OCI-LY7 (cell line): ENCODE data around the gene GGCX. TPM values are rescaled to one million over a fixed set of nuclear protein-coding genes. Genes with fewer than 3 reads are reported as not detected.

Experiments used
- BruUV-seq: library from RNA; stranded (reverse); fragments of 400-500 nt; replicated peaks from 2 replicates; lab custom pipeline; 2021; lab: Mats Ljungman, UMichigan
- CTCF ChIA-PET: fragments of 300-600 bp; sonication (Branson Sonifier 250); formaldehyde crosslinking; loops from one replicate; lab custom pipeline; 2022; ENCODE audit warnings: antibody characterized with exemption; ENCODE audit not compliant: unreplicated experiment; lab: Charles Lee
- POLR2A ChIA-PET: fragments of 300-600 bp; sonication (Branson Sonifier 250); formaldehyde crosslinking; loops from one replicate; lab custom pipeline; 2022; ENCODE audit warnings: antibody characterized with exemption; lab: Charles Lee
- DNase-seq: peaks from one replicate; pipeline ENCODE4 v3.0.0-alpha.2; 2015; ENCODE audit warnings: low spot score
- H2AFZ ChIP-seq: fragments of 200-600 bp; sonication (generic), shearing (Covaris generic); 2 replicates; pipeline ENCODE4 v1.6.1; 2014; ENCODE audit warnings: mild to moderate bottlenecking, antibody characterized with exemption, low read length, moderate library complexity
- H3K27ac ChIP-seq: fragments of 200-600 bp; sonication (generic); 2 replicates; pipeline ENCODE4 v1.5.1; 2014; ENCODE audit warnings: mixed run types, low read depth, mild to moderate bottlenecking, moderate library complexity, low read length, inconsistent platforms; ENCODE audit not compliant: poor library complexity, severe bottlenecking
- H3K36me3 ChIP-seq: fragments of 200-600 bp; sonication (generic); 2 replicates; pipeline ENCODE4 v1.6.1; 2014; ENCODE audit warnings: mild to moderate bottlenecking, antibody characterized with exemption, low read length, moderate library complexity, mixed read lengths; ENCODE audit not compliant: insufficient read depth
- H3K4me1 ChIP-seq: fragments of 200-600 bp; sonication (generic); 2 replicates; pipeline ENCODE4 v1.5.1; 2014; ENCODE audit warnings: mild to moderate bottlenecking, low read length; ENCODE audit not compliant: insufficient read depth, poor library complexity, severe bottlenecking
- H3K4me2 ChIP-seq: fragments of 200-600 bp; sonication (generic); 2 replicates; pipeline ENCODE4 v1.6.1; 2014; ENCODE audit warnings: mild to moderate bottlenecking, low read length
- H3K4me3 ChIP-seq: fragments of 200-600 bp; sonication (generic); 2 replicates; pipeline ENCODE4 v1.5.1; 2014; ENCODE audit warnings: mild to moderate bottlenecking, low read depth, low read length; ENCODE audit not compliant: poor library complexity, severe bottlenecking
- H3K79me2 ChIP-seq: fragments of 200-600 bp; sonication (generic); 2 replicates; pipeline ENCODE4 v1.6.1; 2016; ENCODE audit warnings: low read depth, mild to moderate bottlenecking, low read length, moderate library complexity, mixed read lengths; ENCODE audit not compliant: insufficient read depth
- H3K9me2 ChIP-seq: fragments of 200-600 bp; sonication (generic); 2 replicates; pipeline ENCODE4 v1.6.1; 2016; ENCODE audit warnings: mild to moderate bottlenecking, low read length, mixed read lengths; ENCODE audit not compliant: insufficient read depth
- H3K9me3 ChIP-seq: fragments of 200-600 bp; sonication (generic); 2 replicates; pipeline ENCODE4 v1.6.1; 2014; ENCODE audit warnings: mild to moderate bottlenecking, mixed run types, low read length, mixed read lengths
- H4K20me1 ChIP-seq: fragments of 200-600 bp; sonication (generic); 2 replicates; pipeline ENCODE4 v1.6.1; 2014; ENCODE audit warnings: mild to moderate bottlenecking, antibody characterized with exemption, low read length, moderate library complexity, mixed read lengths; ENCODE audit not compliant: insufficient read depth
- CTCF ChIP-seq: fragments of 200-600 bp; sonication (generic); conservative IDR thresholded peaks from 2 replicates; pipeline ENCODE4 v1.5.1; 2014; ENCODE audit warnings: mild to moderate bottlenecking, antibody characterized with exemption, low read length, moderate library complexity, mixed read lengths
- EZH2phosphoT487 ChIP-seq: fragments of 200-600 bp; sonication (generic); IDR thresholded peaks from 2 replicates; pipeline ENCODE4 v1.6.1; 2018; ENCODE audit warnings: low read depth, borderline replicate concordance, mild to moderate bottlenecking, mixed run types, antibody characterized with exemption, low read length, moderate library complexity, mixed read lengths
- intact Hi-C: fragments of 100-400 bp; cut with micrococcal nuclease; formaldehyde crosslinking; loops from one replicate; pipeline ENCODE4 v1.10.0; 2022; ENCODE audit not compliant: unreplicated experiment
- small RNA-seq: library from RNA; depleted of rRNA; stranded (forward); fragments of <200 nt; gene quantifications from one replicate; pipeline ENCODE3, GENCODE V24; 2014
- total RNA-seq, 2 experiments: library from RNA; depleted of rRNA in 1 of 2; stranded (reverse); fragments of >200 nt in 1 of 2; shearing (Covaris generic) in 1 of 2; gene quantifications; 2 replicates each; pipeline ENCODE4 v1.2.3, GENCODE V29; 2014 to 2022

The GGCX gene
- total RNA-seq, 2 experiments from 2014 or later, result 32.5 to 33.3 TPM

GRCh38 chr2:85496436-85496835 is 64.9 kb downstream of the GGCX start:
- intact Hi-C loops, result no loop called here
- H3K27ac ChIP-seq, result no peak overlapping the region
- no peaks in the 10 kb centered on the region for H3K4me1 ChIP-seq
- BruUV-seq, result no TSS peak
- DNase-seq, result no peak
- no peaks in the 10 kb centered on the region for H3K79me2 ChIP-seq
- no peaks in the 10 kb centered on the region for H3K9me3 ChIP-seq
- no peak overlapping the region for H3K4me3 ChIP-seq
- ChIA-PET POLR2A (no interaction called here), CTCF (no interaction called here)
- H3K9me2 ChIP-seq, result no peaks in the 10 kb centered on the region
- no peak overlapping the region for H2AFZ ChIP-seq
- TF ChIP-seq CTCF (no peak), EZH2phosphoT487 (no peak)
- no peak overlapping the region for H3K4me2 ChIP-seq
- no peaks in the 10 kb centered on the region for H4K20me1 ChIP-seq
- H3K36me3 ChIP-seq, result no peaks in the 10 kb centered on the region

Small RNA genes lying within 50 kb of the gene (small RNA-seq; reads per million reads assigned to genes)
- not detected for gene RN7SL126P

Other genes starting within 250 kb of the GGCX start
- gene TGOLN2, start 233.5 kb downstream of the GGCX start, total RNA-seq (2014; rRNA removed; shearing (Covaris generic)), result 74.4 and 78.6 TPM in 2 replicates
- gene TGOLN2, start 233.5 kb downstream of the GGCX start, total RNA-seq (2022), result 76.9 and 86.6 TPM in 2 replicates
- gene RETSAT, start 207.0 kb downstream of the GGCX start, total RNA-seq (2014; rRNA removed; shearing (Covaris generic)), result 5.9 and 14.1 TPM in 2 replicates
- 19.2 and 19.9 TPM in 2 replicates for gene RETSAT, start 207.0 kb downstream of the GGCX start, total RNA-seq (2022)
- 12.0 and 22.1 TPM in 2 replicates for gene ELMOD3, start 206.7 kb downstream of the GGCX start, total RNA-seq (2014; rRNA removed; shearing (Covaris generic))
- 18.5 and 21.8 TPM in 2 replicates for gene ELMOD3, start 206.7 kb downstream of the GGCX start, total RNA-seq (2022)
- gene CAPG, start 151.1 kb downstream of the GGCX start, total RNA-seq (2014; rRNA removed; shearing (Covaris generic)), result 7.5 and 9.8 TPM in 2 replicates
- gene CAPG, start 151.1 kb downstream of the GGCX start, total RNA-seq (2022), result 7.9 and 8.1 TPM in 2 replicates
- gene SH2D6, start 142.8 kb downstream of the GGCX start, total RNA-seq (2014; rRNA removed; shearing (Covaris generic)), result 0.35 and 0.82 TPM in 2 replicates
- 2.6 and 3.5 TPM in 2 replicates for gene SH2D6, start 142.8 kb downstream of the GGCX start, total RNA-seq (2022)
- gene MAT2A, start 22.3 kb downstream of the GGCX start, total RNA-seq (2014; rRNA removed; shearing (Covaris generic)), result 336 and 350 TPM in 2 replicates
- 462 and 466 TPM in 2 replicates for gene MAT2A, start 22.3 kb downstream of the GGCX start, total RNA-seq (2022)
- gene VAMP8, start 16.1 kb upstream of the GGCX start, total RNA-seq (2014; rRNA removed; shearing (Covaris generic)), result 112 and 156 TPM in 2 replicates
- 152 and 160 TPM in 2 replicates for gene VAMP8, start 16.1 kb upstream of the GGCX start, total RNA-seq (2022)
- 0.54 and 3.0 TPM in 2 replicates for gene VAMP5, start 22.9 kb upstream of the GGCX start, total RNA-seq (2014; rRNA removed; shearing (Covaris generic))
- 3.8 and 3.9 TPM in 2 replicates for gene VAMP5, start 22.9 kb upstream of the GGCX start, total RNA-seq (2022)
- gene RNF181, start 34.3 kb upstream of the GGCX start, total RNA-seq (2014; rRNA removed; shearing (Covaris generic)), result 98.4 and 179 TPM in 2 replicates
- gene RNF181, start 34.3 kb upstream of the GGCX start, total RNA-seq (2022), result 95.1 and 97.8 TPM in 2 replicates
- 0.92 TPM in 1 of 2 replicates, not detected in the other for gene TMEM150A, start 41.2 kb upstream of the GGCX start, total RNA-seq (2014; rRNA removed; shearing (Covaris generic))
- 0.74 and 1.1 TPM in 2 replicates for gene TMEM150A, start 41.2 kb upstream of the GGCX start, total RNA-seq (2022)
- gene C2orf68, start 50.6 kb upstream of the GGCX start, total RNA-seq (2014; rRNA removed; shearing (Covaris generic)), result 62.0 and 86.7 TPM in 2 replicates
- 86.2 and 96.1 TPM in 2 replicates for gene C2orf68, start 50.6 kb upstream of the GGCX start, total RNA-seq (2022)
- 76.2 and 79.8 TPM in 2 replicates for gene USP39, start 54.7 kb upstream of the GGCX start, total RNA-seq (2014; rRNA removed; shearing (Covaris generic))
- 74.5 and 83.2 TPM in 2 replicates for gene USP39, start 54.7 kb upstream of the GGCX start, total RNA-seq (2022)
- gene SFTPB, start 106.7 kb upstream of the GGCX start, total RNA-seq (2014; rRNA removed; shearing (Covaris generic)), result not detected in 2 replicates
- not detected in 2 replicates for gene SFTPB, start 106.7 kb upstream of the GGCX start, total RNA-seq (2022)
- not detected in 2 replicates for gene GNLY, start 132.9 kb upstream of the GGCX start, total RNA-seq (2014; rRNA removed; shearing (Covaris generic))
- gene GNLY, start 132.9 kb upstream of the GGCX start, total RNA-seq (2022), result not detected in 2 replicates
- gene ATOH8, start 192.5 kb upstream of the GGCX start, total RNA-seq (2014; rRNA removed; shearing (Covaris generic)), result 0.44 TPM in 1 of 2 replicates, not detected in the other
- not detected in 2 replicates for gene ATOH8, start 192.5 kb upstream of the GGCX start, total RNA-seq (2022)